Esophagus (tissue), 2 donors: Measurements from ENCODE around the gene PTPN5. TPM values are rescaled to one million over a fixed set of nuclear protein-coding genes. Genes with fewer than 3 reads are reported as not detected.
"Not testable (repeated sequence)": the region's sequence is repeated elsewhere in the genome, so short reads cannot be mapped to it uniquely, and the experiment has no call there.

ENCODE experiments used
- H3K27ac ChIP-seq, 2 donors: one replicate each; pipeline ENCODE4 v1.5.1; 2013; ENCODE audit warnings: low read depth in 2 of 2, mild to moderate bottlenecking in 2 of 2, inconsistent platforms in 1 of 2, low read length in 1 of 2, moderate library complexity in 1 of 2
- H3K27me3 ChIP-seq, 2 donors: one replicate each; pipeline ENCODE4 v1.6.1; 2013; ENCODE audit warnings: low read length in 2 of 2, control low read depth in 1 of 2, mild to moderate bottlenecking in 1 of 2; ENCODE audit not compliant: insufficient read depth in 2 of 2, control insufficient read depth in 1 of 2
- H3K36me3 ChIP-seq, 2 donors: one replicate each; pipeline ENCODE4 v1.6.1; 2013; ENCODE audit warnings: low read length in 1 of 2; ENCODE audit not compliant: control insufficient read depth in 2 of 2, insufficient read depth in 2 of 2
- H3K4me1 ChIP-seq, 2 donors: one replicate each; pipeline ENCODE4 v1.6.1; 2013; ENCODE audit warnings: low read length in 1 of 2; ENCODE audit not compliant: control insufficient read depth in 2 of 2, insufficient read depth in 2 of 2
- H3K4me3 ChIP-seq, 2 donors: one replicate each; pipeline ENCODE4 v1.5.1; 2013; ENCODE audit warnings: low read length in 2 of 2, mild to moderate bottlenecking in 2 of 2, low read depth in 1 of 2, moderate library complexity in 1 of 2
- H3K9me3 ChIP-seq, 2 donors: one replicate each; pipeline ENCODE4 v1.6.1; 2013; ENCODE audit warnings: mild to moderate bottlenecking in 2 of 2, low read depth in 1 of 2, low read length in 1 of 2, moderate library complexity in 1 of 2; ENCODE audit not compliant: control insufficient read depth in 2 of 2, insufficient read depth in 1 of 2
- WGBS, 2 donors: extraction: QIAGEN DNeasy Blood & Tissue Kit; methylation state at CpG; one replicate each; pipeline ENCODE4 v1.1.7; 2013; 5-methylcytosine and 5-hydroxymethylcytosine counted together
- polyA plus RNA-seq, 2 donors: library from polyadenylated mRNA; stranded (reverse); fragments of 200-250 nt; gene quantifications; one replicate each; pipeline ENCODE4 v1.2.3, GENCODE V29; 2013
- donor health status: healthy with polysubstance abuse.
- donor health status: Bipolar disorder and iron deficiency.

PTPN5 gene
- polyA plus RNA-seq: under 1 TPM; 0.21 to 0.47 TPM

DNA sequence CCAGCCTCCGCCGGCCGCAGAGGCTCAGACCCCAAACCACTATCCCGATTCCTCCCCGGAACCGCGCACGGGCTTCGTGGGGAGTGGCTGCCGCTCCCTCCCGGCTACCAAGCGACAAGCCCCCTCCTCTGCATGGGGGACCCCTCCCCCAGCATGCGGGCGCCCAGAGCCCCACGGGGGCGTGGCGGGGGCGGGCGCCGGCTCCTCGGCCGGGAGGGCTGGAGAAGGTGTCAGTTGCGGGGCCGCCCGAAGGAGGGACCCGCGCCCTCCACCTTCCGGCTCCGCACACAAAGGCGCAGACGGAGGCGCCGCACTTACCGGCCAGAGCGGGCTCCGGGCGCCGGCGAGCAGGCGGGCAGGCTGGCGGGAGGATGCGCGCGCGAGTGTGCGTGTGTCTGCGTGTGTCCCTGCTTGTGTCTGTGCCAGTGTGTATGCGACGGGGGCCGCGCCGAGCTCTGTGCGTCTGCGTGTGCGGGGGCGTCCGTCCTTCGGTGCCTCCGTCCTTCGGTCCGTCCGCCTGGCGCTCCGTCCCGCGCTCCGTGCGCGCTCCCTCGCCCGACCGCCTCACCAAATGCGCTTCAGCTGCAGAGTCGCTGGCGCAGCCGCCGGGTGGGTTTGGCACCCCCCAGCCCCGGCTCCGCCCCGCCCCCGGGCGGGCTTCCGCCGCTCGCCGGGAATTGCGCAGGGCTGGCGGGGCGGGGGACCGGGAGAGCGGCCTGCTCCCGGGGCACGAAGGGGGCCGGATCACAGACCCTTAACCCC lies at the start of gene PTPN5:
PTPN5 (minus strand) TSS at position 592 of the 762 bp plus-strand sequence. CDS start 19,840 bp downstream, outside the sequence.
- Histone ChIP-seq H3K27me3 (peaks cover 9 to 10% of the 10 kb centered on the region in 2 donors), H3K27ac (no peak within 1 kb of the TSS), H3K4me1 (peaks cover 3 to 4% of the 10 kb centered on the region in 2 donors), H3K9me3 (no peaks in the 10 kb centered on the region), H3K4me3 (peak within 1 kb of the TSS; percentile 20 to 28), H3K36me3 (no peaks in the 10 kb centered on the region)
- 2 to 3% methylated on average over 79 to 94 of the region's 94 CpGs for WGBS, 2 donors

DNA sequence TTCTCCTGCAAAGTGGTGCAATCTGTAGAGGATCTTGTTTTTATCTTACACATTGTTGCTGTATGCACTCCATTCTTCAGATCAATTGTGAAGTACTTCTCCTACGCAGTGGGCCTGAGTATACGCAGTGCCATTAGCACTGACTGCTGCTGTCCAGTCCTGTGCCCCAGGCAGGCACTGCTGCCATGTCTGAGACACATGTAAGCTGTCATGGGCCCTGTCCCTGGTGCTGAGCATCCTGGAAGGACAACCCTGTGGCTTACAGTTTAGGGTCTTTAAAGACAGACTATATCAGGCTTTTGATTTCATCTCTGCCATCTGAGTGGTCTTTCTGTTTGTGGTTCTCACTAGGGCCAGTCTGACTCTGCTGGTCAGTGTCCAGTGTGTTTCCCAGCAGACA lies 44.8 kb upstream of the PTPN5 start:
- Histone ChIP-seq H3K27me3 (no peaks in the 10 kb centered on the region), H3K27ac (no peak overlapping the region), H3K4me1 (no peaks in the 10 kb centered on the region), H3K9me3 (peaks cover 0 to 3% of the 10 kb centered on the region in 2 donors), H3K4me3 (no peak overlapping the region), H3K36me3 (no peaks in the 10 kb centered on the region)
- WGBS, 2 donors: 67 to 70% methylated on average over 2 of the region's 2 CpGs

GRCh38 chr11:18834754-18835466 lies 43.3 kb upstream of the PTPN5 start:
- Histone ChIP-seq H3K36me3 (no peaks in the 10 kb centered on the region), H3K9me3 (no peaks in the 10 kb centered on the region), H3K4me3 (no peak overlapping the region), H3K27me3 (no peaks in the 10 kb centered on the region), H3K4me1 (no peaks in the 10 kb centered on the region), H3K27ac (no peak overlapping the region)
- WGBS, 2 donors: 64 to 67% methylated on average over 5 of the region's 5 CpGs

GRCh38 chr11:18820160-18820559 lies 28.6 kb upstream of the PTPN5 start:
- H3K4me3 ChIP-seq, H3K36me3 ChIP-seq, H3K27me3 ChIP-seq, H3K4me1 ChIP-seq, H3K27ac ChIP-seq, H3K9me3 ChIP-seq: not testable (repeated sequence)
- 20 to 21% methylated on average over 1 of the region's 1 CpG for WGBS, 2 donors

DNA sequence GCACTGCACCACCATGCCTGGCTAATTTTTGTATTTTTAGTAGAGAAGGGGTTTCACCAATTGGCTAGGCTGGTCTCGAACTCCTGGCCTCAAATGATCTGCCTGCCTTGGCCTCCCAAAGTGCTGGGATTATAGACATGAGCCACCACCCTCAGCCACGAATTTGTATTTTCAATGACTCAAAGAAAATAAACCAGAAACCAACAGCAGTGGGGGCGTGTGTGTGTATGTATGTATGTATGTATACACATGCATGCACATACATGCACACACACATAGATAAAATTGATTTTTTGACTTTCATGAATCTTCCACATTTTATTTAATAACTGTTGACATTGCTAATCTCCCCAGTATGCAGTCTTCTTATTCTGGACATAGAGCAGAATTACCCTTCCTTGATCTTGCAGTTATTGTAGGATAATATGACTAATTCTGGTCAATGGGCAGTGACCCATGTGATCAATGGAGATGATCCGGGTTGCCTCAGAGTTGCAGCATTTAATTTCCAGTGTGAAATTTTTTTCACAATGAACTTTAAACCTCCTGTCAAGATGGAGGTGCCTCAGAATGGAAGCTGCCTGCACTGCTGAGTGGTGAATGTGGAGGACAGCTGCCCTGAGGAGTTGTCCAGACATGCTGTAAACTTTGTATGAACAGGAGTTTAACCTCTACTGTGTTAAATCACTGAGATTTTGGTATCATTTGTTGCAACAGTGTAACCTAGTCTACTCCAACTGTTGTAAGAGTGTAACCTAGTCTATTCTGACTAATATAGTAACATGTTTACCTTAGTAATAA lies 12.8 kb upstream of the PTPN5 start:
- H3K36me3 ChIP-seq: no peaks in the 10 kb centered on the region
- H3K4me3 ChIP-seq: no peak overlapping the region
- 46 to 47% methylated on average over 4 of the region's 4 CpGs for WGBS, 2 donors
- peaks cover 0 to 2% of the 10 kb centered on the region in 2 donors for H3K27me3 ChIP-seq
- H3K4me1 ChIP-seq: no peaks in the 10 kb centered on the region
- no peak overlapping the region for H3K27ac ChIP-seq
- no peaks in the 10 kb centered on the region for H3K9me3 ChIP-seq

- WGBS, 2 donors: 37 to 40% methylated on average over 13 of the region's 13 CpGs
- no peaks in the 10 kb centered on the region for H3K9me3 ChIP-seq
These were observed 11.0 kb upstream of the PTPN5 start for GRCh38 chr11:18802381-18803257.

GRCh38 chr11:18798799-18799469 lies 7.3 kb upstream of the PTPN5 start:
- H3K9me3 ChIP-seq: no peaks in the 10 kb centered on the region
- no peaks in the 10 kb centered on the region for H3K4me1 ChIP-seq
- no peaks in the 10 kb centered on the region for H3K36me3 ChIP-seq
- H3K27ac ChIP-seq: no peak overlapping the region
- peaks cover 0 to 2% of the 10 kb centered on the region in 2 donors for H3K27me3 ChIP-seq
- H3K4me3 ChIP-seq: no peak overlapping the region
- WGBS, 2 donors: 80 to 82% methylated on average over 3 of the region's 3 CpGs

More at GRCh38 chr11:18802381-18803257, 11.0 kb upstream of the PTPN5 start:
- Histone ChIP-seq H3K4me3 (no peak overlapping the region), H3K27me3 (peaks cover 0 to 2% of the 10 kb centered on the region in 2 donors), H3K27ac (no peak overlapping the region), H3K4me1 (no peaks in the 10 kb centered on the region), H3K36me3 (no peaks in the 10 kb centered on the region)

GRCh38 chr11:18794956-18795355 lies 3.4 kb upstream of the PTPN5 start:
- no peak overlapping the region for H3K4me3 ChIP-seq
- 32 to 41% methylated on average over 7 of the region's 7 CpGs for WGBS, 2 donors
- H3K27me3 ChIP-seq: peaks cover 9 to 13% of the 10 kb centered on the region in 2 donors

More at GRCh38 chr11:18794956-18795355, 3.4 kb upstream of the PTPN5 start:
- no peak overlapping the region for H3K27ac ChIP-seq
- H3K36me3 ChIP-seq: no peaks in the 10 kb centered on the region
- no peaks in the 10 kb centered on the region for H3K9me3 ChIP-seq
- peaks cover 3 to 4% of the 10 kb centered on the region in 2 donors for H3K4me1 ChIP-seq
